Gastrocnemius medialis (tissue), 4 donors: ENCODE data around the gene LRRC8D. TPM values are rescaled to one million over a fixed set of nuclear protein-coding genes. Genes with fewer than 3 reads are reported as not detected.

Experiments
- ATAC-seq, 2 donors: fragments of 150-250 bp; one replicate each; pipeline ENCODE4 v1.9.1; 2016
- DNase-seq, 2 donors: peaks; one replicate each; pipeline ENCODE4 v3.0.0-alpha.2; 2019
- H3K27ac ChIP-seq, 4 donors: fragments of 200-600 bp; sonication (generic); 1 replicate in 1 of 4; 2 replicates in 3 of 4; pipeline ENCODE4 v1.5.1; 2016 to 2018; ENCODE audit warnings: mild to moderate bottlenecking in 2 of 4, moderate library complexity in 1 of 4
- H3K27me3 ChIP-seq, 3 donors: fragments of 200-600 bp; sonication (generic) in 2 of 3; 1 replicate in 1 of 3; 2 replicates in 2 of 3; pipeline versions ENCODE4 v1.5.1 to v1.6.0; 2016 to 2019; ENCODE audit warnings: mild to moderate bottlenecking in 1 of 3, moderate library complexity in 1 of 3
- H3K36me3 ChIP-seq, 2 donors: fragments of 200-600 bp; sonication (generic) in 1 of 2; one replicate each; pipeline ENCODE4 v1.5.1; 2017 to 2018
- H3K4me1 ChIP-seq, 2 donors: fragments of 200-600 bp; sonication (generic) in 1 of 2; one replicate each; pipeline ENCODE4 v1.5.1; 2016 to 2017; ENCODE audit warnings: mild to moderate bottlenecking in 2 of 2
- H3K4me3 ChIP-seq, 4 donors: fragments of 200-600 bp; sonication (generic) in 3 of 4; 1 replicate in 1 of 4; 2 replicates in 3 of 4; pipeline ENCODE4 v1.5.1; 2016 to 2019; ENCODE audit warnings: mild to moderate bottlenecking in 2 of 4
- H3K9me3 ChIP-seq, 3 donors: fragments of 200-600 bp; sonication (generic) in 2 of 3; 1 replicate in 1 of 3; 2 replicates in 2 of 3; pipeline ENCODE4 v1.5.1; 2016 to 2019
- CTCF ChIP-seq, 5 experiments: fragments of 450-650 bp in 3 of 5; fragments of 200-600 bp in 2 of 5; sonication (generic) in 2 of 5; IDR thresholded peaks in 4 of 5; conservative IDR thresholded peaks in 1 of 5; 1 replicate in 4 of 5; 2 replicates in 1 of 5; pipeline ENCODE4 v1.5.1; 2016 to 2019; ENCODE audit warnings: antibody characterized with exemption in 5 of 5, mild to moderate bottlenecking in 3 of 5, moderate library complexity in 3 of 5
- POLR2A ChIP-seq, 2 donors: fragments of 450-650 bp; IDR thresholded peaks; one replicate each; pipeline ENCODE4 v1.6.1; 2017; ENCODE audit warnings: antibody characterized with exemption in 2 of 2, mild to moderate bottlenecking in 2 of 2, moderate library complexity in 2 of 2
- in situ Hi-C, 4 donors: fragments of 200-750 bp; cut with MboI; loops; one replicate each; pipeline versions ENCODE4 v1.15.0 to v1.8.0; 2017; ENCODE audit warnings: low sequenced_read_pairs in 4 of 4
- intact Hi-C: fragments of 100-400 bp; cut with DNase I; formaldehyde crosslinking; loops from one replicate; pipeline ENCODE4 v1.15.1; 2023; ENCODE audit warnings: low total_unique reads
- total RNA-seq, 4 donors: library from RNA; depleted of rRNA; stranded (reverse); fragments of >200 nt; gene quantifications; one replicate each; pipeline versions ENCODE4 v1.1.0 to v1.2.3, GENCODE V29; 2016

LRRC8D gene
- total RNA-seq, 4 donors from 2014 or later: 3.0 to 15.0 (median 9.2) TPM

DNA sequence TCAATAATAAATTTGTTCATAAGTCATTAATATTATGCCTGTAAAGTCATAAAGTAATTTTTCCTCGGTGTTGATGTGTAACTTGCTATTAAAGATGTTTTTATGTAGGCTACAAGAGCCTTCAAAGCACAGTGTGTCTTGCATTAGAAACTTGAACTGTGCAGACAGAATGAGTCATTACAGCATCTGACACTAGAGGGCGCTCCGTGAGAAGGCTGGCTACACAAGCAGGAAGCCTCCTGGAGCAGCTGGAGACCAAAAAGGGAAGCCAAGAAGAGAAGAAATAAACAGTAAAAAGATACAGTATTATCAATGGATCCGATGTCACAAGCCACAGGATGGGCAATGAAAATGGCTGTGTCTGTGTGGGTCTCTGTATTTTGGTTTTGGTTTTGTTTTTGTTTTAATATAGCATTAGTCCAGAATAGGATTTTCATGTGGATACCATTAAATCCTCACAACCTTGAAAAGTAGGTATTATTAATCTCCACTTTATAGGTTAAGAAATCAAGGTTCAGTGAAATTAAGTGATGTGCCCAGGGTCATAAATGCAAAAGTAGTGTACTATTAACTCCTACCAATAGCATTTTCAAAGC is 16.1 kb upstream of the LRRC8D start:
- H3K27me3 ChIP-seq: no peaks in the 10 kb centered on the region
- peak; percentile 96 to 98 for ATAC-seq
- TF ChIP-seq POLR2A (IDR thresholded peaks at IDR 0.05): no peak
- peak; percentile 75 to 93 (median 82) for TF ChIP-seq CTCF (IDR thresholded peaks at IDR 0.05 in 4 of 5, conservative IDR thresholded peaks at IDR 0.05 in 1 of 5)
- no peaks in the 10 kb centered on the region for H3K36me3 ChIP-seq
- no peak overlapping the region for H3K4me3 ChIP-seq
- intact Hi-C loops (loop anchor here (1.0 kb wide), 3 partner anchors 39 to 183 kb away; no protein-coding TSS in a partner anchor), in situ Hi-C loops (loop anchor here (5.0 to 10.0 kb wide), 4 partner anchors 38 to 183 kb away; no protein-coding TSS in a partner anchor)
- no peak overlapping the region for H3K27ac ChIP-seq
- peak; percentile 67 to 78 for DNase-seq
- H3K4me1 ChIP-seq: no peaks in the 10 kb centered on the region
- H3K9me3 ChIP-seq: no peaks in the 10 kb centered on the region

- no peaks in the 10 kb centered on the region for H3K36me3 ChIP-seq
- no peaks in the 10 kb centered on the region for H3K27me3 ChIP-seq
- no peaks in the 10 kb centered on the region for H3K9me3 ChIP-seq
- no peak for DNase-seq
- in situ Hi-C loops: loop anchor here in 3 of 4 donors (5.0 to 10.0 kb wide), 4 partner anchors 36 to 181 kb away; no protein-coding TSS in a partner anchor
- intact Hi-C loops: no loop called here
- H3K4me3 ChIP-seq: no peak overlapping the region
- no peak for TF ChIP-seq CTCF (IDR thresholded peaks at IDR 0.05 in 4 of 5, conservative IDR thresholded peaks at IDR 0.05 in 1 of 5)
- TF ChIP-seq POLR2A (IDR thresholded peaks at IDR 0.05): no peak
- H3K4me1 ChIP-seq: no peaks in the 10 kb centered on the region
- H3K27ac ChIP-seq: no peak overlapping the region
- no peak for ATAC-seq
Observed at GRCh38 chr1:89806616-89807015, 14.2 kb upstream of the LRRC8D start.

DNA sequence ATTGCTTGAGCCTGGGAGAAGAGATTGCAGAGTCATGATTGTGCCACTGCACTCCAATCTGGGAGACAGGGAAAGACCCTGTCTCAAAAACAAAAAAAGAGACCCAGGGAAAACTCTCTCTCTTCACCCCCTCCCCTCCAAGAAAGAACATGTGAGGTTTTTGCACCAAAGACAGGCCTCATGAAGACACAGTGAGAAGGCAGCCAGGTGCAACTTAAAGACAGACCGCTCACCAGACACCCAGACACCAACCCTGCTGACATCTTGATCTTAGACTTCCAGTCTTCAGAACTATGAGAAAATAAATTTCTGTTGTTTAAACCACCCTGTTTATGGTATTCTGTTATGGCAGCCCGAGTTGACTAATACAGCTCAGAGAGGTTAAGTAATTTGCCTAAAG is 13.3 kb upstream of the LRRC8D start:
- DNase-seq: no peak
- Histone ChIP-seq H3K36me3 (no peaks in the 10 kb centered on the region), H3K9me3 (no peaks in the 10 kb centered on the region), H3K27ac (no peak overlapping the region), H3K4me3 (no peak overlapping the region), H3K4me1 (no peaks in the 10 kb centered on the region), H3K27me3 (no peaks in the 10 kb centered on the region)
- in situ Hi-C loops: loop anchor here in 3 of 4 donors (5.0 to 10.0 kb wide), 4 partner anchors 35 to 180 kb away; no protein-coding TSS in a partner anchor
- intact Hi-C loops: no loop called here
- ATAC-seq: no peak
- no peak for TF ChIP-seq POLR2A (IDR thresholded peaks at IDR 0.05)
- TF ChIP-seq CTCF (IDR thresholded peaks at IDR 0.05 in 4 of 5, conservative IDR thresholded peaks at IDR 0.05 in 1 of 5): no peak

DNA sequence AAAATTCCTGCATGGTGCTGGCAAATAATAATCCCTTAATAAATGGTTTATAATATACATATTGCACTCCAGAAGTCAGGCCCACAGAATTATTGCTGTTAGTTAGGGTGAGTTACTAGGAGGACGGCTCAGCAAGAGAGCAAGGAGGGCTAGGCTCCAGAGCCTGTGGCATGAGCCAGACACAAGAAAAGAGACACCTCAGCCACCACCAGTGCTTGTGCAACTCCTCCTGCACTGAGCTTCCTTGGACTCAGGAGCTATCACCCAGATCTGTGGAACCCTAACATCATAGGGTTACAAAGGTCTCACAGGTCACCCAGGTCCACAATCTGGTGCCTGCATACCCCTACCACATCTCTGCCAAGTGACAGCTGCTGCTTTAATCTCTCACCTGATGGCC is 12.8 kb upstream of the LRRC8D start:
- no peaks in the 10 kb centered on the region for H3K36me3 ChIP-seq
- H3K27ac ChIP-seq: no peak overlapping the region
- DNase-seq: no peak
- H3K4me3 ChIP-seq: no peak overlapping the region
- TF ChIP-seq POLR2A (IDR thresholded peaks at IDR 0.05): no peak
- no peak for TF ChIP-seq CTCF (IDR thresholded peaks at IDR 0.05 in 4 of 5, conservative IDR thresholded peaks at IDR 0.05 in 1 of 5)
- intact Hi-C loops (no loop called here), in situ Hi-C loops (loop anchor here in 3 of 4 donors (5.0 to 10.0 kb wide), 4 partner anchors 34 to 179 kb away; no protein-coding TSS in a partner anchor)
- no peaks in the 10 kb centered on the region for H3K9me3 ChIP-seq
- H3K4me1 ChIP-seq: no peaks in the 10 kb centered on the region
- no peaks in the 10 kb centered on the region for H3K27me3 ChIP-seq
- no peak for ATAC-seq
